WI38 (cell line): Measurements from ENCODE around the gene ADSS1.

Experiments used
- H3K4me3 ChIP-seq: 2 replicates; pipeline ENCODE4 v1.5.1; 2011; ENCODE audit warnings: low read depth, mild to moderate bottlenecking, control low read depth, low read length
- TF ChIP-seq, protein P1 (sequence below): IDR thresholded peaks from 2 replicates; pipeline ENCODE4 v1.5.1; 2012; ENCODE audit warnings: low read depth, mild to moderate bottlenecking, control low read depth, low read length

The ADSS1 gene

DNA sequence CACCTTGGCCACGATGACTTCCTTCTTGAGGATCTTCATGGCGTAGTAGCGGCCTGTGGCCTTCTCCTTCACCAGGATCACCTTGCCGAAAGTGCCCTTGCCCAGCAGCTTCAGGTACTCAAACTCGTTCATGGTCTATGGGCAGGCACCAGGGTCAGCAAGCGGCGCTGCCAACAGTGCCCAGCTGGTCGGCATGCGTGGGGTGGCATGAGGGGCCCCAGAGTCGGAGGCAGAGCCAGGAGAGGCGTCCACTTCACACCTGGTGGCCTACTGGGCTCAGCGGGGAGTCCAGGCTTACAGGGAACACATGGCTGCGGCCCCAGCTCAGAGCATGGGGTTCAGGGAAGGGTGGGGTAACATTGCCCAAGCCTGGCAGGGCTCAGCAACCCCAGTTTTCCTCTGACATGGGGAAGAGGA, 51.1 kb downstream of the ADSS1 start:
- TF ChIP-seq, protein P1, sequence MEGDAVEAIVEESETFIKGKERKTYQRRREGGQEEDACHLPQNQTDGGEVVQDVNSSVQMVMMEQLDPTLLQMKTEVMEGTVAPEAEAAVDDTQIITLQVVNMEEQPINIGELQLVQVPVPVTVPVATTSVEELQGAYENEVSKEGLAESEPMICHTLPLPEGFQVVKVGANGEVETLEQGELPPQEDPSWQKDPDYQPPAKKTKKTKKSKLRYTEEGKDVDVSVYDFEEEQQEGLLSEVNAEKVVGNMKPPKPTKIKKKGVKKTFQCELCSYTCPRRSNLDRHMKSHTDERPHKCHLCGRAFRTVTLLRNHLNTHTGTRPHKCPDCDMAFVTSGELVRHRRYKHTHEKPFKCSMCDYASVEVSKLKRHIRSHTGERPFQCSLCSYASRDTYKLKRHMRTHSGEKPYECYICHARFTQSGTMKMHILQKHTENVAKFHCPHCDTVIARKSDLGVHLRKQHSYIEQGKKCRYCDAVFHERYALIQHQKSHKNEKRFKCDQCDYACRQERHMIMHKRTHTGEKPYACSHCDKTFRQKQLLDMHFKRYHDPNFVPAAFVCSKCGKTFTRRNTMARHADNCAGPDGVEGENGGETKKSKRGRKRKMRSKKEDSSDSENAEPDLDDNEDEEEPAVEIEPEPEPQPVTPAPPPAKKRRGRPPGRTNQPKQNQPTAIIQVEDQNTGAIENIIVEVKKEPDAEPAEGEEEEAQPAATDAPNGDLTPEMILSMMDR: no peak
- no peak overlapping the region for H3K4me3 ChIP-seq

DNA sequence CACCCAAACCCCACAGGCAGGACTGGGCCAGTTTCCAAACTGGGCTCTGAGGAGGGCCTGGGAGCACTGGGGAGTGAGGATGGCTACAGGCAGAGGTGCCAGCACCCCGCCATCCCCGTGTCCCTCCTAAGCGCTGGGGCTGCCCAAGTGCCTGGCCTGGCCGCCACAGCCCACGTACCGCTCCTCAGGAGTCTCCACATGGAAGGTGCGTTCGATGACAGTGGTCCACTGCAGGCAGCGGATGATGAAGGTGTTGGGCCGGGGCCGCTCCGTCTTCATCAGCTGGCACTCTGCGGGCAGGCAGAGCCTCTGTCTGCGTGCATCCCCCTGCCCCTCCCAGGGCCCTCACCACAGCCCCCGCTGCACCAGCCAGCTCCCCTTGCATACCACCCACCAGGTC, 52.5 kb downstream of the ADSS1 start:
- TF ChIP-seq, protein P1: no peak
- no peak overlapping the region for H3K4me3 ChIP-seq

DNA sequence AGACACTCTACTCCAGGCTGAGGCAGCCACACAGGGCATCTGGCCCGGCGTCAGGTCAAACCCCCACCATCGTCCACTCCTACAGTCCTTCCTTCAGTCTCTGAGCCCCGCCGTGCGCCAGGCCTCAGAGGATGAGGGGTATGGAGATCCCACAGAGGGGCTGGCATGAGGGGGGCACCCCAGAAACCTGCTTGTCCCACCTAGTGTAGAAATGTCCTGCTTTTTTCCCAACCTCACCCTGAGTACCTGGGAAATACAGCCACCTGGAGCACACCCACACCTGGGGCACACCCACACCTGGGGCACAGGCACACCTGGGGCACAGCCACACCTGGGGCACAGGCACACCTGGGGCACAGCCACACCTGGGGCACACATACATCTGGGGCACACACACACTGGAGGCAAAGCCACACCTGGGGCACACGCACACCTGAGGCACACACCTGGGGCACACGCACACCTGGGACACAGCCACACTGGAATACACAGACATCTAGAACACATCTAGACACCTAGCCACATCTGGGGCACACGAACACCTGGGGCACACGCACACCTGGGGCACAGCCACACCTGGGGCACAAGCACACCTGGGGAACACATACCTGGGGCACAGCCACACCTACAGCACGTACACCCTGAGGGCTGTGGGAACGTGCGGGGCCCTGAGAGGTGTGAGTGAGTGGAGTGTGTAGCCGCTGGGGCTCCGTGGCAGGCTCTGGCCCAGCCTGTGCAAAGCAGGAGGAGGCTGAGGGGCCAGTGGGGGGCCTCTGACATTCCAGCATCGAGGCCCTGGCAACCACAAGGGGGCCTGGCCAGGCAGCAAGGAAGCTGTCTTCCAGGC, 53.2 kb downstream of the ADSS1 start:
- TF ChIP-seq, protein P1: no peak
- no peak overlapping the region for H3K4me3 ChIP-seq

DNA sequence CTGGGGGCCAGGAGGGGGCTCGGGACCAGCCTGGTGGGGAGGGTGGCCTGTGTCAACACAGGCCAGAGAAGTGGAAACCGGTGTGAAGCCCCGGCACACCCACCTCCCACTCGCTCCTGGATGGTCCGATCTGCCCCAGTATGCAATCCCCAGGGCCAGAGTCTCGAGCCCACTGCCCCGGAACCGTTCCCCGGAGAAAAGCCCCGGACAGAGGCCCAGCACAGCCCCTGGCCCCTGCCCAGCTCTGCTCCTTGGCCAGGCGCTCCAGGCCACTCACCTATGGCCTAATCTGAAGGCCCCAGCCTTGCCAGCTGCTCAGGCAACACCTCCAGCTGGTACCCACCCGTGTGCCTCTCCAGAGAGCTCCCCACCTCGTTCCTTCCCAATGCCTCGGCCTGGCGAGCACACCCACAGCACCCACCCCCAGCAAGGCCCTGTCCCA, 53.8 kb downstream of the ADSS1 start:
- TF ChIP-seq, protein P1: no peak
- H3K4me3 ChIP-seq: no peak overlapping the region

DNA sequence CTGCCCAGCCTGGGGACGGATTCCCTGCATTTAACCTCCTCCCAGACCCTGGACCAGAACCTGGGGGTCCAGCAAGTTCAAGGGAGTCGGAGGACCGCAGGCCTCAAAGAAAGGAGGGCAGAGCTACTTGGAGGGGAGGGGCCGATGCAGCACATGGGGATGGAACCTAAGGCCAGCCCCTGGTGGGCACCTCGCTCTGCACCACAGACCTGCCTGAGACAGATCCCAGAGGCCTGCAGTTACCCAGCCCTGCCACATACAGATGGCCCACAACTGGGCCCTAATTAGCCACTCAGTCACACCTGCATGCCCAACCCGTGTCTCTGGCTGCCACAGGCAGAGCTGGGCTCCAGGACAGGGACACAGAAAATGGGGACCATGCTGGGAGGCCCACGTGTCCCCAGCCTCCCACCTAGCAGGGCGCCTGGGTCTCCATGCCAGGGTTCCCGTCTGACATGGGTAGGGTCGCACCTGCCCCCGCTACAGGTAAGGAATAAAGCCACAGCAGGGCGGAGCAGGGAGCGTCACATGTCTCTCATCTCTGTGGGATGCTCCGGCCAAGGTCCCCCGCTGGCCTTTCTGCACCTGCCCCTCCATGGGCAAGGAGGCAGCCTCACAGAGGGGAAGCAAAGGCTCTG, 54.8 kb downstream of the ADSS1 start:
- TF ChIP-seq, protein P1: no peak
- H3K4me3 ChIP-seq: no peak overlapping the region

DNA sequence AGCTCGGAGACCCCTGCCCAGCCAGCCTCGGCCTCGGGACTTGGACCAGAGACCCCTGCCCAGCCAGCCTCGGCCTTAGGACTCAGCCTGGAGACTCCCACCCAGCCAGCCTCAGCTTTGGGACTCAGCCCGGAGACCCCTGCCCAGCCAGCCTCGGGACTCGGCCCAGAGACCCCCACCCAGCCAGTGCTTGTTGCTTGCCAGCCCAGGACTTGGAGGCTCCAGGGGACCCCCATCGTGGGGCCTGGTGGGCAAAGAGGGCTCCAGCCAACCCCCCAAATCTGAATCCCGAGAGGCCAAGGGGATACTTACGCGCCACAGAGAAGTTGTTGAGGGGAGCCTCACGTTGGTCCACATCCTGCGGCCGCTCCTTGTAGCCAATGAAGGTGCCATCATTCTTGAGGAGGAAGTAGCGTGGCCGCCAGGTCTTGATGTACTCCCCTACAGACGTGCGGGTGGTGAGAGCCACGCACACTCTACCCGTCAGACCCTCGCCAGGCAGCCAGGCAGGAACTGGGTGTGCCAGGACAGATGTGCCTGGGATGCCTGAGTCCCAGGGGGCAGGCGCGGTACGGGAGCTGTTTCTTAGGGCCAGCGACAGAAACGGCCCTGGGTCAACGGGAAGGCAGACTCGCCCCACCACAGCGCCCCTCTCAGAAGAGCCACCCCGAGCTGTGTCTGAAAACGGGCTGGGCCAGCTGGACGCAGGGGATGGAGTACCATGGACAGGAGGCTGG, 55.9 kb downstream of the ADSS1 start:
- H3K4me3 ChIP-seq: no peak overlapping the region
- TF ChIP-seq, protein P1: no peak

DNA sequence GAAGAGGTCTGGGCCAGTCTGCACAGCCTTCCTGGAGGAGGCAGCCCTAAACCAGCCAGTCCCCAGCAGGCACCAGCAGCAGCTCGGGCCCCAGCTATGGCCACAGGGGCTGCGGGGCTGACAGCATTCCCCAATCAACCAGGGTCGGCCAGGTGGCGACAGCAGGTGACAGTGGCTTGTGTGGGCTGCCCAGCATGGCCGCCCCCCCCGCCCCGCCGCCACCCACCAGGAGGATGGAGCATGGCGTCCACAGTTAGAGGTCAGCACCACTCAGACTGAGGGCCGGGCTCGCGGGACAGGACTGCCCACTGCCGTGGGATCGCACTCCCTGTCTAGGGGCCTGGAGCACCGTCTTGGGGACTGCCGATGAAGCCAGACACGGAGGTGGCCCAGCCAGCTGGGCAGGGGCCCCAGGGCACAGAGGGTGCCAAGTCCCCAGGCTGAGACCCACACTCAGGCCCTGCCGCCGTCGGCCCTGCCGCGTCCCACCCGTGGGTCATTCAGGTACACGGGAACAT, 56.5 kb downstream of the ADSS1 start:
- TF ChIP-seq, protein P1: no peak
- no peak overlapping the region for H3K4me3 ChIP-seq
